Thymus (tissue), 11 donors: ENCODE measurements around the gene SLC38A8. TPM values are rescaled to one million over a fixed set of nuclear protein-coding genes. Genes with fewer than 3 reads are reported as not detected.
A peak's percentile ranks its signal among the peaks of the same experiment; 100 is the strongest.

ENCODE experiments used
- DNase-seq, 9 donors: peaks; one replicate each; pipeline ENCODE4 v3.0.0-alpha.2; 2013; ENCODE audit warnings: low spot score in 9 of 9, low read depth in 6 of 9, missing footprints in 1 of 9
- H3K27ac ChIP-seq, 2 donors: one replicate each; pipeline ENCODE4 v1.5.1; 2013; ENCODE audit warnings: control low read depth in 1 of 2, low read depth in 1 of 2, low read length in 1 of 2, mild to moderate bottlenecking in 1 of 2, moderate library complexity in 1 of 2
- H3K27me3 ChIP-seq, 2 donors: one replicate each; pipeline ENCODE4 v1.5.1; 2013; ENCODE audit warnings: low read length in 1 of 2; ENCODE audit not compliant: control insufficient read depth in 2 of 2, insufficient read depth in 1 of 2
- H3K36me3 ChIP-seq, 2 donors: one replicate each; pipeline ENCODE4 v1.5.1; 2013; ENCODE audit warnings: low read length in 1 of 2, mild to moderate bottlenecking in 1 of 2, moderate library complexity in 1 of 2; ENCODE audit not compliant: control insufficient read depth in 2 of 2, insufficient read depth in 2 of 2
- H3K4me1 ChIP-seq, 2 donors: one replicate each; pipeline ENCODE4 v1.5.1; 2013; ENCODE audit warnings: low read length in 2 of 2; ENCODE audit not compliant: control insufficient read depth in 2 of 2, insufficient read depth in 2 of 2
- H3K4me3 ChIP-seq, 2 donors: one replicate each; pipeline ENCODE4 v1.5.1; 2013; ENCODE audit warnings: low read length in 2 of 2, control low read depth in 1 of 2, mild to moderate bottlenecking in 1 of 2
- H3K9me3 ChIP-seq, 2 donors: one replicate each; pipeline ENCODE4 v1.5.1; 2013; ENCODE audit warnings: low read length in 1 of 2, mild to moderate bottlenecking in 1 of 2; ENCODE audit not compliant: control insufficient read depth in 2 of 2, insufficient read depth in 1 of 2
- WGBS: extraction: QIAGEN DNeasy Blood & Tissue Kit; methylation state at CpG from one replicate; pipeline ENCODE4 v1.1.7; 2013; 5-methylcytosine and 5-hydroxymethylcytosine counted together
- polyA plus RNA-seq: library from polyadenylated mRNA; stranded (reverse); fragments of 200-250 nt; gene quantifications from one replicate; pipeline ENCODE4 v1.2.3, GENCODE V29; 2013
- total RNA-seq: library from RNA; stranded (reverse); fragments of 120-200 nt; gene quantifications from one replicate; pipeline ENCODE4 v1.2.4, GENCODE V29; 2013
- donor health status: healthy.

Gene SLC38A8
- total and polyA plus RNA-seq, 2 donors: 0.57 to 0.66 TPM

DNA sequence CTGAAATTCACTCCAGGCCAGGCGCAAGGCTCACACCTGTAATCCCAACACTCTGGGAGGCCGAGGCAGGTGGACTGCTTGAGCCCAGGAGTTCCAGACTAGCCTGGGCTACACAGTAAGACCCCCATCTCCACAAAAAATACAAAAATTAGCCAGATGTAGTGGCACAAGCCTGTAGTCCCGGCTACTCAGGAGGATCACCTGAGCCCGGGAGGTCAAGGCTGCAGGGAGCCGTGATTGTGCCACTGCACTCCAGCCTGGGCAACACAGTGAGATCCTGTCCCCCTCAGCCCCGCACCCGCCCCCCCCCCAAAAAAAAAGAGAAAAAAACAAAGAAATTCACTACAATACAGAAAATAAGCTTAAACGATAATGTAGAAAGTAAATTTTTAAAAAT, 42.7 kb upstream of the SLC38A8 start:
- Histone ChIP-seq H3K27me3 (no peaks in the 10 kb centered on the region), H3K4me1 (peaks cover 25 to 46% of the 10 kb centered on the region in 2 donors), H3K36me3 (peaks cover 63 to 66% of the 10 kb centered on the region in 2 donors), H3K27ac (no peak overlapping the region), H3K4me3 (no peak overlapping the region), H3K9me3 (no peaks in the 10 kb centered on the region)
- no peak for DNase-seq
- WGBS: 86% methylated on average over 8 of the region's 8 CpGs

GRCh38 chr16:84084570-84085270, 42.1 kb upstream of the SLC38A8 start:
- no peaks in the 10 kb centered on the region for H3K9me3 ChIP-seq
- peaks cover 22 to 40% of the 10 kb centered on the region in 2 donors for H3K4me1 ChIP-seq
- no peak overlapping the region for H3K27ac ChIP-seq
- DNase-seq: peak in 7 of 9 donors; percentile 54 to 85 (median 73)
- H3K36me3 ChIP-seq: peaks cover 65 to 67% of the 10 kb centered on the region in 2 donors
- H3K27me3 ChIP-seq: no peaks in the 10 kb centered on the region
- WGBS: 38% methylated on average over 11 of the region's 11 CpGs
- no peak overlapping the region for H3K4me3 ChIP-seq

DNA sequence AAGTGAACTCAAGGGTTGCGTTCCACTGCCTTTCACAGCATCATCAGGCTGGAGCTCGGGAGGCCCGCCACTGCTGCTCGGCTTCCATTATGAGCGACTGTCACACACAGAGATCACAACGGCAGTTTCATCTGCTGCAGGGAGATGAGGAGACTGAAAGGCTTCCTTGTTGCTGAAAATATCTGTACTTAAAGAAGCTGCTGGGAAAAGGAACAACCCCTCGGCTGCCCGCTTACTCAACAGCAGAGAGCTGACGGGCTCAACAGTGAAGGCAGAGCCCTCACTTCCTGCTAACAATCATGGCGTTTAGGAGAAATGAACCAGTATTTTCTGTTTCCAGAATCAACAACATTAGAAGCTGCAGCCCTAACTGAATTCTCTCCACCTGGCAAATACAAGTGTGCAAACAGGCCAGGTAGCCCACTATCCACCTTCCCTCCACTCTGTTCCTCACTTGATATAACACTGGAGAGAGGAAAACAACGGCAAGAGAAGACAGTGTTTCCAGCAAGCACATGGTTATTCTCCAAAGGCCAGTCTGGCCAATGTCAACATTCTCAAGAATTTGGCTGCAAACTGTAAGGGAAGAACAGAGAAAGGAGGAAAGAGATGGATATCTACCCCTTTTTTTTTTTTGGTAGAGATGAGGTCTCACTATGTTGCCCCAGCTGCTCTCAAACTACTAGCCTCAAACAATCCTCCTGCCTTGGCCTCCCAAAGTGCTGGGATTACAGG, 40.4 kb upstream of the SLC38A8 start:
- Histone ChIP-seq H3K4me1 (peaks cover 8 to 24% of the 10 kb centered on the region in 2 donors), H3K4me3 (no peak overlapping the region), H3K9me3 (no peaks in the 10 kb centered on the region), H3K36me3 (peaks cover 70% of the 10 kb centered on the region in 2 donors), H3K27ac (peak overlapping the region in 1 of 2 donors; percentile 12), H3K27me3 (no peaks in the 10 kb centered on the region)
- no peak for DNase-seq
- WGBS: 96% methylated on average over 11 of the region's 11 CpGs

DNA sequence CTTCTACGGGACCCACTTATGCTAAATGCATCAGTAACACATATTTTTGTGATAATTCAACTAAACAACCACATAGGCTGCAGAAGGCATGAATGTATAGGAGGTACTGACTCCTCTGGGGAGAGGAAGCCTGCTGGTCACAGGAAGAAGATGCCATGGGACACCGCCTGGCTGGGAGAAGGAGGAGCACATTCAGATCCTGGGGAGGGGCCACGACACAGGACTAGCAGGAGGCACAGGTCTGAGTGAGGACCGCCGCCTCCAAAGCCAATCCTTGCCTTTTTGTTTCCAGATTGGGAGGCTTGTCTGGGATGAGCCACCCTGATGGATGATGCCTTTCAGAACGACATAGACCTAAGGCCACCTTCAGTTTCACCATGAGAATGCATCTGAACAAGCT, 39.5 kb upstream of the SLC38A8 start:
- no peaks in the 10 kb centered on the region for H3K27me3 ChIP-seq
- no peak overlapping the region for H3K4me3 ChIP-seq
- H3K4me1 ChIP-seq: peaks cover 2 to 17% of the 10 kb centered on the region in 2 donors
- peaks cover 65% of the 10 kb centered on the region in 2 donors for H3K36me3 ChIP-seq
- H3K9me3 ChIP-seq: no peaks in the 10 kb centered on the region
- no peak overlapping the region for H3K27ac ChIP-seq
- no peak for DNase-seq
- WGBS: 90% methylated on average over 6 of the region's 6 CpGs

DNA sequence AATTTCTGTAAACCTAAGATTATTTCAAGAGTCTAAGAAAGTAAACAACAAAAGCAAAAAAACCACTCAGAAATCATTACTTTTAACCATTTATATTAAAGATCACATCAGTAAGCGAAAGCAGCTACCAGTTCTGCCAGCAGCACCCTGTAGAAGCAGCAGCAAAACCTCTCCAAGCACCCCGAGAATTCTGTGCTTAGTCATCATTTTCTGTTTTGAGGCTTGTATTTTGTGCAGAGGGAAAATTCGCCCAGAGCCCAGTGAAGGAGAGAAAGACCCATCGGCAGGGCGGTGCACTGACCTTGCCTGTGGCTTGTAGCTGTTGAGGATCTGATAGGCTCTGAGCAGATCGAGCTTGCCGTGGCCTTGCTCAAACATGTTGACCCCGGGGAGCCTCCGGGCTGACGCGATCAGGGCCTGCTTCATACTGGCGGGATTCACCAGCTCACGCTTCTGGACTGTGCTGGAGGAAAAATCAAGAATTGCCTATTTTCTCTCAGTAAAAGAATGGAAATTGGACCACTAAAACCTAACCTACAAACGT, 38.9 kb upstream of the SLC38A8 start:
- Histone ChIP-seq H3K27me3 (no peaks in the 10 kb centered on the region), H3K4me1 (peaks cover 2 to 14% of the 10 kb centered on the region in 2 donors), H3K9me3 (no peaks in the 10 kb centered on the region), H3K27ac (no peak overlapping the region), H3K36me3 (peaks cover 59 to 60% of the 10 kb centered on the region in 2 donors), H3K4me3 (no peak overlapping the region)
- WGBS: 94% methylated on average over 14 of the region's 14 CpGs
- DNase-seq: no peak

DNA sequence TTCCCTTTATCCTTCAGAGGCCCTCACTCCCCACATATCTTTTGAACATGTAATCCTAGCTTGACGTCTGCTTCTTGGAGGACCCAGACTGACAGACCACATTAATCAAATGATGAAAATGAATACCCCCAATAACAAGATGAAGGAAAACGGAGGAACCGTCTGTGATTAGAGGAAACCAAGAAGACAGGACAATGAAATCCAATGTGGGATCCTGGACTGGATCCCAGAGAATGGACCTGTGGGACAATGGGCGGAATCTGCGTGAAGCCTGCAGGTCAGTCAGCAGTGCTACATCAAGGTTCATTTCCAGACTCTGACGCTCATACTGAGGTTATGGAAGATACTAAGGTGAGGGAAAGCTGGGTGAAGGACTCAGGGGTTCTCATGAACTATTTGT, 38.2 kb upstream of the SLC38A8 start:
- Histone ChIP-seq H3K27ac (no peak overlapping the region), H3K27me3 (no peaks in the 10 kb centered on the region), H3K4me1 (peaks cover 0 to 8% of the 10 kb centered on the region in 2 donors), H3K9me3 (no peaks in the 10 kb centered on the region), H3K36me3 (peaks cover 52 to 53% of the 10 kb centered on the region in 2 donors), H3K4me3 (no peak overlapping the region)
- no peak for DNase-seq
- 94% methylated on average over 6 of the region's 6 CpGs for WGBS

DNA sequence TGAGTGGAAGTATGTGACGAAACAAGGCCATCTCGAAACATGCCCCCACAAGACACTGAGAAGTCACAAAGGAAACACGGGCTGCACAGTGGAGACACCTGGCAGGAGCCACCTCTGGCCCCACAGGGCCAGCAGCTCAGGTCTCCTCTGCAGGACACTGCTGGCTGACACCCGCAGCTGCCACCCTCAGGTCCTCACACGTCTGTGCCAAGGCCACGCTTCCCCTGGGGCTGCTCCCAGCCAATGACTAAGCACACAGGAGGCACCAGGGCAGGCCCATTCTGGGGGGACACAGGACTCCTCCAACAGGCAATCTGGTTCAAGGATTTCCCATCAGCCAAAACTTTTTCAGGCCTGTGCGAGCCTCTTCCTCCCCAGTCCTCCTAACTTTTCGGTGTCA, 37.8 kb upstream of the SLC38A8 start:
- no peak overlapping the region for H3K27ac ChIP-seq
- H3K36me3 ChIP-seq: peaks cover 52 to 55% of the 10 kb centered on the region in 2 donors
- no peak overlapping the region for H3K4me3 ChIP-seq
- no peak for DNase-seq
- WGBS: 94% methylated on average over 8 of the region's 8 CpGs
- H3K9me3 ChIP-seq: no peaks in the 10 kb centered on the region
- peaks cover 0 to 8% of the 10 kb centered on the region in 2 donors for H3K4me1 ChIP-seq
- H3K27me3 ChIP-seq: no peaks in the 10 kb centered on the region

GRCh38 chr16:84079664-84080063, 37.1 kb upstream of the SLC38A8 start:
- over 99% methylated on average over 6 of the region's 6 CpGs for WGBS
- H3K4me1 ChIP-seq: peaks cover 0 to 1% of the 10 kb centered on the region in 2 donors
- no peaks in the 10 kb centered on the region for H3K27me3 ChIP-seq
- no peaks in the 10 kb centered on the region for H3K9me3 ChIP-seq
- H3K27ac ChIP-seq: no peak overlapping the region
- H3K36me3 ChIP-seq: peaks cover 58 to 62% of the 10 kb centered on the region in 2 donors
- no peak overlapping the region for H3K4me3 ChIP-seq
- DNase-seq: no peak

GRCh38 chr16:84075376-84075775, 32.8 kb upstream of the SLC38A8 start:
- no peak for DNase-seq
- Histone ChIP-seq H3K9me3 (no peaks in the 10 kb centered on the region), H3K27ac (no peak overlapping the region), H3K36me3 (peaks cover 52 to 59% of the 10 kb centered on the region in 2 donors), H3K4me3 (no peak overlapping the region), H3K4me1 (no peaks in the 10 kb centered on the region), H3K27me3 (no peaks in the 10 kb centered on the region)
- WGBS: 97% methylated on average over 11 of the region's 11 CpGs
